HG03097 (cell line): ENCODE data around the gene HSPA8.
"Not testable (repeated sequence)": the region's sequence is repeated elsewhere in the genome, so short reads cannot be mapped to it uniquely, and the experiment has no call there.

Experiments used
- ATAC-seq: cut with Tn5 transposase; IDR thresholded peaks from one replicate; pipeline ENCODE4 v1.9.1; 2021; ENCODE audit not compliant: unreplicated experiment, low FRiP score

HSPA8 gene

DNA sequence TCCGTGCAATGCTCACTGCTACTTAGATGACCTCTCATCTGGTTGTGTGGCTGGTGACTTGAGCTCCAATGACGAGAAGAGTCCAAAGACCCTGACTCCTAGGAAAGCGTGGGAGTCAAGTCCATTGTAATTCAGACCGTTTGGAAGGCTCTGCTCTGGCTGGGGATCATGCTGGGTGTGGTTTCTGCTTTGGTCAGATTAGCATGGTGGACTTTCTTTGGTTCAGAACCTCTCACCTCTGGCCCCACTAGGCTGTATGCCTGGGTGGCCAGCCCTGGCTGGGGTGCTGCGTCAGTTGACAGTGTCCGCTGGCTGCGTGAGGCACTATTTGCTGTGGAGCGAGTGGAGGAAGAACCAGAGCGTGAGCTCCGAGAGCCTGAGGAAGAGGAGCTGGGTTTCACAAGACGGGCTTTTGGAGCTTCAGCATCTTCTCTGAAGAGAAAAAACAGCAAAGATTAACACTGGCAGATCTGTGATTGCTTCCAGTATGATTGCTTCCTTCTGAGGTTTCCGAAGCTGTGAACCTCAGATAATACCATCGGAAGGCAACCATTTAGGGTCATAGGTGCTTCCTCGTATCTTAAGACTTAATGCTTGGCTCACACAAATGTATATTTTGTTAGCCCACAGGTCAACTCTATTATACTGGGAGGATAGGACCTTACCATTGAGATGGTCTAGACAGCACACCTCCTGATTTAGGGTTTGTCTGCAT lies 11.6 kb upstream of the HSPA8 start:
- ATAC-seq: no peak

DNA sequence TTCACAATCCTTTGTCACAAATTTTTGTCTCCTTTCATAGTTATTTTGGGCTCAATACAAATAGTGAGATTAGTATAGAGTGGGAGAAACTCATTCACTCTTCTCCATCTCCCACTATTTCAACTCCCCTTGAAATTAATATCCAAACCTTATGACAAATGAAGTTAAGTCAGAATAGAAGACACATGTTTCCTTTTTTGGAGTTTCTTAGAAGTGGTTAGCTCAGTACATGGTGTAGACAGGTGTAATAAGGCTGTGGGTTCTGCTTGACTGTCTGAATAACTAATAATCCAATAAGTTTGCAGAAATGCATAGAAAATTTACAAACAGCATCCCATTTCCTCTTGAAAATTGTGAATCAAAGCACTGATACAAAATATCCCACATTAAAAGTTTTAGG lies 10.8 kb upstream of the HSPA8 start:
- ATAC-seq: no peak

DNA sequence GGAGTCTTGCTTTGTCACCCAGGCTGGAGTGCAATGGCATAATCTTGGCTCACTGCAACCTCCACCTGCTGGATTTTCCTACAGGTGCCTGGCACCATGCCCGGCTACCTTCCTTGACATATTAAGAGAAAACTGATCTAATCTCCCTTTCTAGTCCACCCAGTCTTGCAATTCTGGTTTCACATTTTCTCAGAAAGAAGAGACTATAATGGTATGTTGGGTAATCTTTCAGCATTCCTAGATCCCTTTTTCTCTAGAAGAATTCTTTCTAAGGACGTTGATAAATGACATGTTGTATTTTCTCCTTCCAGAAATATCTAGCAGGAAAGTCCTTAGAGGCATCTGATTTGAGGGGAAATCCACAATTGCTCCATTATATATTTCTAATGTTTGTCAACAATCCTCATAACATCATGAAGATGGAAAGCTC lies 10.4 kb upstream of the HSPA8 start:
- no peak for ATAC-seq

DNA sequence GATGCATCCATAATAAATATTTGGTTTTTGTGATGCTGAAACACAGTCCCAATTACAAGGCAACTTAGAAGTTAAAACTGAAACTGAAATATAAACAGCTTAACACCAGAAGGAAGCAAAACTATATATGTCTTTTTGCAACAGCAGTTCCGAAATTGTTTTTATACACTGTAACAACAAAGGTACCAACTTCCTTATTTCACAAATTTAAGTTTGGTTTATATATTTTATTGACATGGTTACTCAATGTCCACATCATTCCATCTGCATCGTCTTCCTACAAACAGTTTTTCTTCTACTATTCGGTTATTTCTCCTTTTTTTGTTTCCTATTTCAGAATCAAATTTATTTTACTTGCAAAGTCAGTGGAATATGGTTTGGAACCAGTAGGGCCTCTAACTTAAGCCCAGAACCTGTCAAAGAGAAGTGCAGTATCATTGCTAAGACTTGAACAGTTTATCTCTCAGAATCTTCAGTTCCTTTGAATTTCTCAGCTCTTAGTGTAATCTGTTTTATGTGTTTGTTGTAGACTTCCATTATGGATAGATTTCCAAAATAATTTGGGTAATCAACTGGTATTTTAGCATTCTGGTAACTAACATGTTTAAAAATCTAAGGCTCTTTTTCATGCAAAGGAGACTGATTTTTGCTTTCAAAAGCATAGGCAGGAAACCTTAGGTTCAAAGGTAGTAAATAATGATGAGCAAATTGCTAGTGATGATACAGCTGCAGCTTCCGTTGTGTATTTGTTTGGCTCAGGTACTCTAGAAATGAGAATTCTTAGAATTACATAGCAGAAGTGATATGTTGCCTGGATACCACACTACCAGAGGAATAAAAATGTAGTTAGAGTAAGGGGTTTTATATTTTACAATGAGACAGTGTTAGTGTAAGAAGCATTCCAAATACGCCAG lies 8.2 kb upstream of the HSPA8 start:
- peak; percentile 34 for ATAC-seq

DNA sequence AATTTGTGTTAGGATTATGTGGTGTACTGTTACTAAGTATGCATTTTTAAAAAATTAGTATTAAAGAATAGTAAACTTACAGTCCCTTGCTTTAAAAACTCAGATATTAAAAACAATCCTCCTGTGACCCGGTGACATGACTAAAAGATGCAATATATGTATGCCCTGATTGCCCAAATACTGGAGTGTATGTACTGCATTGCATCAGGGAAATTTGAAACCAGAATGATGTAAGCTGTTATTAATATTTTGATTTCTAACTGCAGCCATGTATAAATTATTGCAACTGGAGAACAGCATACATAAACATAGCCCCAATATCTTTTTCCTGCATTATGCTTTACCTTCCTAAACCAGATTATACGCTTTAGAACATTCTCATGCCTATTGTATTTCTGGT lies 3.7 kb upstream of the HSPA8 start:
- ATAC-seq: no peak

DNA sequence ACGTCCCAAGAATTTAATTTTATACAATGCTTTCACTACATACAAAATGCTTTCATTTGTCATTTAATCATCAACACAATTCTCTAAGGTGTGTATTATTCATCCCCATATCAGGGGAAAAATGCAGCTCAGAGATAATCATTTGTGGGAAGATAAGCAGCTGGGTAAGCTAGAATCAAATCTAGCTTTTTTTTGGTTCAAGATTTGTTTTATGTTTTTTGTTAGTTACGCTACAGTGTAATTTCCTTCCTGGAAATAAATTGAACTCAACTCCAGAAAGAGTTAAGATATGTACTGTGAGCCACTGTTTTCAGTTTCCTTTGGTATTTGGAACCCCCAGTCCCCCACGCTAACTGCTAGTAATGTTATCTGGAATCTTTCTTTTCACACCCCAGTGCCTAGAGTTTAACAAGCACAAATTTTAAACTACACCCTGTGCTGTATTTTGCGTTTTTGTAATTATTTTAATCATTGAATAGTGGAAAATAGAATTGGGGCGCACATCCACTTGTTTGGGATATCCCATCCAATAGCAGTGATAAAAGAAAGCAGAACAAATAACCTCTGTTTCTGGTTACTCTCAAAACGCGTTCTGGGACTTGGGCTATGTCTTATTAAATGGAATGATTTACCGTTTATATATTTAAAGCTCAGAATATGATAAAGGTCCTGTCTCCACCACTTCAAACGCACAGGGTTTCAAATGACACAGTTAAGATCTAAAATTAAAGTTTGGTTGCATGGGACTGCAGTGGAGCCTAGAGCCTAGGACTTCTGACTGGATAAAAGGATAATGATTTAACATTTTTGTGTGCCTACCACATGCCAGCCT lies 2.1 kb upstream of the HSPA8 start:
- ATAC-seq: no peak

DNA sequence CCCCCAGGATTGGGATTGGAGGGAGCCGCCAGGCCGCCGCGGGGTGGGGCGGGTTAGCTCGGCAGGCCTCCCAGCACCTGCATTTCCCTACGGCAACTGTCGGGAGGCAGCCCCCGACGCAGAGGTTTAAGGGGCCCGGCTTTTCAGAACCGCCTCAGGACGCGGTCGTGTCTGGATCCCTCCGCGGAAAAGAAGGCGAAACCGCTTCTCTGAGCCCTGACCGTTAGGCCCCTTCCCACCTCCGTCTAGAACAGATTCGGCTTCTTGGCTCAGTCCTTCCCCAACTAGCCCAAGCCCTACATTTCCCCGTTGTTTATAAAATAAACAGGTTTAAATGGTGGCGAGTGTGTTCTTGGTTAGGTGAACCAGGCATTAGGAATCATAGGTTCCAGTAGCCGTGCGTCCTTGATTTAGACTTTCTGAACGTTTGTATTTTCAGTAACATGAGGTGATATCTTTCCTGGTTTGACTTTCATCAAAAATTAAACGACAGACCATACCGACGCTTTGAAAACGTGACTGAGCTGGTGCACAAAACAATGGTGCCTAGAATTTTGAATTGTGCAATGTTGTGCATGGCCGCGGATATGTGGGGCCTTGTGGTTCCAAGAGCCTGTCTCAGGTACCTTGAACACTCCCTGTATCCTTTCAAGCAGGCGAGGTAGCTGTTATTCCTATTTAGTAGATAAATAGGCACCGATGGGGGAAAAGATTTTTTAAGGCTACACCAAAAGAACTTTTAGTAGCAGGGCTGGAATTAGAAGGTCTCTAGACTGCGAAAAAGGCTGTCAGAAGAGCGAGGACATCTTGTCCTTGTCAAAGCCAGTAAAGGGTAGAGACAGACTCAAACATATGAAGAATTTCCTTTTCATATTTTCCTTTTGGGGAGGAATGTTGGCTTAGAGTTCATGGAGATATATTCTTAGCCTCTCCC lies 1.2 kb upstream of the HSPA8 start:
- ATAC-seq: no peak

DNA sequence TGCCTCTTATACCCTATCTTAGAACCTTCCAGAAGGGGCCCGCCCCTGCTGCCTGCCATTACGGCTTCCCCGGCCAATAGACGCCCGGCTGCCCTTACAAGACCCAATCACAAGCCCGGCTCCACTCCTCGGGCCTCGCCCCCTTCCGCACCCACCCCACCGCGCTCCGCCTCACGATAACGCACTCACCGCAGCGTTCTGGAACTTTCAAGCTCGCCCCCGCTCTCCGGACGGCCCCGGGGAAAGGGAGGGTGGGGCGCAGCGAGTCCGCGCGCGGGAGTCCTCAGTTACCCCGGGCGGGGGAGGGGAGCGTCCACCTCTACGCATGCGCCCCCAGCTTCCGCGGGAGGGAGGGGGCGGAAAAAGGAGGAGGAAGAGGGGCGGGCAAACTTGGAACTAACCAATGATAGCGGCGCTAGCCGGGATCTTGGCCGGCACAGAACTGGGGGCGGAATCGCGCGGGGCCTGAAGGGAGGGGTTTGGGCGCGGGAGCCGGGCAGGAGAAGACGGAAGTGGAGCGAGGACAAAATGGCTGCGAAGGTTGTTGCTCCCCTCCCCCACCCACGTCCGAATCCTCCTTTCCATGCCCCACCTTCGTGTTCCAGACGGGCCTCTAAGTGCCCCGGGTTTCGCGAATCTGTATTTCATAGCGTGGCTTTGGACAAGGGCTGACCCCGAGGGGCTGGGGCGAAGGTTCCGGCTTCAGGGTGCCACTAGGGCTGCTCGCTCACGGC lies 389 bp upstream of the HSPA8 start:
- ATAC-seq: peak; percentile 83

DNA sequence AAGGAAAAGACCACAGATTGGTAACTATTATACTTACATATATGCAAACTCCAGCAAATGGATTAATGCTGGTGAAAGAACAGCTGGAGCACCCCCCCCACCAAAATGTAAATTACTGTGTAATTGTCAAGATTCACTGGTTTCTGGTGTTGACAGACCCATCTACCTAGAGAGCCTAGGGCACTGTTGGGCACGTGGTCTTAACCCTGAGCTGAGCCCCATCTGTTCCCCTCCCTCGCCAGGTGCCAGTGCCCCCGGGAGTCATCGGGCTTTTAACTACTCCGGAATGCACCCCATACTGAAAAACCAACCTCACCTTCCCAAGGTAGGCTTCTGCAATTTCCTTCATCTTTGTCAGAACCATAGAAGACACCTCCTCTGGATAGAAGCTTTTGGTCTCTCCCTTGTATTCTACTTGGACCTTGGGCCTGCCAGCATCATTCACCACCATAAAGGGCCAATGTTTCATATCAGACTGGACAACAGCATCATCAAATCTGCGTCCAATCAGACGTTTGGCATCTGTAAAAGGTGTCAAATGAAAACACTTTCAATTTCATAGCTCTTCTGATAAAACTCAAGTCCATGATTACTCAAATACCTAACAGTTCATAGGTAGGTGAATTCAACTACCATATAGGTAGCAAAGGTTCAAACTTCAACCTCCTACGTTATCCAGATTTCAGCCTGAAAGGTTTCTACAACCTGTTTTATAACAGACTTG lies 1.5 kb downstream of the HSPA8 start:
- no peak for ATAC-seq

DNA sequence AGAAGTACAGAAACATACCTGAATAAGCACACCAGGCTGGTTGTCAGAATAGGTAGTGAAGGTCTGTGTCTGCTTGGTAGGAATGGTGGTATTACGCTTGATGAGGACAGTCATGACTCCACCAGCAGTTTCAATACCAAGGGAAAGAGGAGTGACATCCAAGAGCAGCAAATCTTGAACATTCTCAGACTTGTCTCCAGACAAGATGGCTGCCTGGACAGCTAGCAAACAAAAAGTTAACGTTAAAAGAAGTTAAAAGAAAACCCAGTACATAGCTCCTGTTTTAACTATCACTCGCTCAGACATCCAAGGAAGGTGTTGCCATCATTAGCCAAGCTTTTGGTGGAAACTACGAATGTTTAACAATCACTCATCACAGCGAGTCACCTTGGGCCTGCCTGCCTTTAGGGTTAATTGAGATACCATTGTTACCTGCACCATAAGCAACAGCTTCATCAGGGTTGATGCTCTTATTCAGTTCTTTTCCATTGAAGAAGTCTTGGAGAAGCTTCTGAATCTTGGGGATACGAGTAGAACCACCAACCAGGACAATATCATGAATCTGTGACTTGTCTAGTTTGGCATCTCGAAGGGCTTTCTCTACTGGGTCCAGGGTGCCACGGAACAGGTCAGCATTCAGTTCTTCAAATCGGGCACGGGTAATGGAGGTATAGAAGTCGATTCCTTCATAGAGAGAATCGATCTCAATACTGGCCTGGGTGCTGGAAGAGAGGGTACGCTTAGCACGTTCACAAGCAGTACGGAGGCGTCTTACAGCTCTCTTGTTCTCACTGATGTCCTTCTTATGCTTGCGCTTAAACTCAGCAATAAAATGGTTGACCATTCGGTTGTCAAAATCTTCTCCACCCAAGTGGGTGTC lies 2.7 kb downstream of the HSPA8 start:
- ATAC-seq: not testable (repeated sequence)

DNA sequence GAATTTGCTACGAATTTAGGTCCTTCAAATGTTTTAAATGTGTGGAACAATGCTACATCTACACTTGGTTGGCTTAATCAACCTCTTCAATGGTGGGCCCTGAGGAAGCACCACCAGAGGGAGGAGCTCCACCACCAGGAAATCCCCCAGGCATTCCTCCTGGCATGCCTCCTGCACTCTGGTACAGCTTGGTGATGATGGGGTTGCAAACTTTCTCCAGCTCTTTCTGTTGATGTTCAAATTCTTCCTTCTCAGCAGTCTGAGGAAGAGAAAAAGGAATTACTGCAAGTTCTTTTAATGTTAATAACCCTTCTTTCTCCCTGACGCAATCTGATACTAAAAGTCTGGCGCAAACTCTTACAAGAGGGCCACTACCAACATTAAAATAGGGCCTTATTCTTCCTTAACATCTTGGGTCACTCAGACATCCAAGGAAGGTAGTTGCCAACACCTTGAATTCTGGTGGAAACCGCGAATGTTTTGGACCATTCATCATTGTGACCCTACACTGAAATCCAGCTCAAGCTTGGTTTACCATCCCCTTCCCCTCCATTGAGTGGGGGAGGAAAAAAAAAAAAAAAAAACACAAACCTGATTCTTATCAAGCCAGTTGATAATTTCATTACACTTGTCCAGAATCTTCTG lies 4.2 kb downstream of the HSPA8 start:
- no peak for ATAC-seq

DNA sequence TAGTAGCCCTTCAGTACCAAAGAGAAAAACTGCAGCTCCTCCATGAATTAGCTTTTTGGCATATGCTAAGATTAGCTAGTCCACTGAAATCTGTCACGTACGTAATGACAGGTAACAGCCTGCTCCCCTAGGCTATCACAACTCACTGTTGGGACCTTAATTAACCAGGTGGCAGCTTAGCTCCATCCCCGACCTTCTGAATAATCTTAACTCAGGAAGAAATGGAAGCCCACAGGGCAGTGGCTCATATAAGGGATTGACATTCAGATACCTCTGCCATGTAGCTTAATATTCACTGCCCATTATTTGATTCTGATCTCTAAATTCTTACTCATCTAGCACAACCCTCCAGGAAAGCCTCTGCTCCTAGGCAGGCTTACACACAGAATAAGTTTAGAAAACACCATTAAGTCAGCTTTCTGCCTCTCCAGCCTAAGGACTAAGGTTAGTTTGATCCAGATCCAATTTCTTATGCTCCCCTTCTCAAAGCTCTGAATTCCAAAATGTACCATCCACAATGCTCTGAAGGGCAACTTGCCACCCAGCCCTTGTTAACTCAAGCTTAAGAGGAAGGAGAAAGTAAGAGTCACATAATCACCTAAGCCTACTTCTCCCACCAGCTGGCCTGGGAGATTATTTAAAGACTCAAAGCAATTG lies 5.0 kb downstream of the HSPA8 start:
- ATAC-seq: no peak

DNA sequence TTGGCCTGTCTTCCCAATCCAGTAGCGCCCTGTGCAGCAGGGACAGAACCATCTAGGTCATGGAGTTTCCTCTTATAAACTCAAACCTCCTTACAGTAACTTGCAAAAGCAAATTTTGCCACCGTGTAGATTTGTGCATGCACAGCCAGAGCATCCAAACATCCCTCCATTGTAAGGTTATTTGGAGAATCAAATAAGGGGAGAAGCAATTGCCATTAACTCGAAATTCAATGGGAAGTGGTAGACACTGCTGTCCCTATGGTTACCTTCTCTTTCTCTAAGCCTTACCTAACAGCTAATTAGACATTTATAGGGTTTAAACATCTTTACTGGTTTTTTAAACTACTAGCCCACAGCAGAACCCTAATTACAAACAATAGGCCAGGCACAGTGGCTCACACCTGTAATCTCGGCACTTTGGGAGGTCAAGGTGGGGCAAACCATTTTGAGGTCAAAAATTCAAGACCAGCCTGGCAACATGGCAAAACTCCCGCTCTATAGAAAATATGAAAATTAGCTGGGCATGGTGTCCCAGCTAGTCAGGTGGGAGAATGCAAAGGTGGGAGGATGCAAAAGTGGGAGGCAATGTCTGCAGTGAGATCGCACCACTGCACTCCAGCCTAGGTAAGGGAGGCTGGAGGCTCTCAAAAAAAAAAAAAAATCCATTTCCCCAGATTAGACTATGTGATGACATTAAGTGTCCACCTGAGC lies 6.6 kb downstream of the HSPA8 start:
- no peak for ATAC-seq

DNA sequence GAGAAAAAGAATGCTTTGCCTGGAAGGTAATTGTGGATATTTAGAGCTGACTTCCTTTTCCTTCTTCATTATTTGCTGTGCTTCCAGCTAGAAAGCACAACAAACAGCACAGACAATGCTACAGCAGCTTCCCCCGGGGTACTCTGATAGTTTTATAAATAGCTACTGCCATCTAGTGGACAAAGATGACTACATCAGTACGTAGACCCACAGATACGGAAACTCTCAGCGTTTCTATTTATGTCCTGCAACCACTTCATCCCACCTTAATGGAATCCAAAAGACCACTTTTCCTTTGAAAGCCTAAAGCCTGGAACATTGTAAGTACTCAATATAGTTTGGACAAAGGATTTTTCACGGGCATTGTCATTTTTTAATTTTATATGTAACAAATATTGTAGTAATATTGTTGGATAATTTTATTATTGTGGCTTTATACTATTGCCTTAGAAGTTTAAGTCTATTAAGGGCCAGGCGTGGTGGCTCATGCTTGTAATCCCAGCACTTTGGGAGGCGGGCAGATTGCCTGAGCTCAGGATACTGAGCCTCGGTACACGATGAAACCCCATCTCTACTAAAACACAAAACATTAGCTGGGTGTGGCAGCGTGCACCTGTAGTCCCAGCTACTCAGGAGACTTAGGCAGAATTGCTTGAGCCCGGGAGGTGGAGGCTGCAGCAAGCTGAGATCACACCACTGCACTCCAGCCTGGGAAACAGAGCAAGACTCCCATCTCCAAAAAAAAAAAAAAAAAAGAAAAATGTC lies 7.5 kb downstream of the HSPA8 start:
- no peak for ATAC-seq
